H1 (cell line): Measurements from ENCODE around the gene RPTOR. TPM values are rescaled to one million over a fixed set of nuclear protein-coding genes. Genes with fewer than 3 reads are reported as not detected.

Experiments
- BACH1 ChIP-seq: IDR thresholded peaks from 2 replicates; pipeline ENCODE4 v1.6.1; 2012; ENCODE audit warnings: low read length, improper control_type of control experiment
- BCL11A ChIP-seq, 2 experiments: IDR thresholded peaks; one replicate each; pipeline ENCODE4 v1.6.1; 2011; ENCODE audit warnings: low read depth in 2 of 2, low read length in 2 of 2, mild to moderate bottlenecking in 2 of 2
- EP300 ChIP-seq, 2 experiments: IDR thresholded peaks; 1 replicate in 1 of 2; 2 replicates in 1 of 2; pipeline ENCODE4 v1.6.1; 2011 to 2012; ENCODE audit warnings: low read depth in 2 of 2, low read length in 2 of 2, mild to moderate bottlenecking in 2 of 2, borderline replicate concordance in 1 of 2, inconsistent platforms in 1 of 2, moderate library complexity in 1 of 2
- JUN ChIP-seq: IDR thresholded peaks from 2 replicates; pipeline ENCODE4 v1.6.1; 2011; ENCODE audit warnings: low read depth, mild to moderate bottlenecking, improper control_type of control experiment, low read length
- JUND ChIP-seq: IDR thresholded peaks from 2 replicates; pipeline ENCODE4 v1.6.1; 2011; ENCODE audit warnings: mild to moderate bottlenecking, improper control_type of control experiment, low read length
- RXRA ChIP-seq: IDR thresholded peaks from 2 replicates; pipeline ENCODE4 v1.6.1; 2011; ENCODE audit warnings: low read depth, mild to moderate bottlenecking, low read length, moderate library complexity; ENCODE audit not compliant: insufficient read depth
- TBP ChIP-seq: IDR thresholded peaks from 2 replicates; pipeline ENCODE4 v1.6.1; 2011; ENCODE audit warnings: low read depth, low read length, improper control_type of control experiment
- polyA plus RNA-seq, 7 experiments: library from polyadenylated mRNA; depleted of rRNA in 3 of 7; stranded (reverse) in 5 of 7; unstranded in 2 of 7; fragments of >200 nt in 5 of 7; fragments of 200-250 nt in 2 of 7; gene quantifications; 1 replicate in 5 of 7; 2 replicates in 1 of 7; 4 replicates in 1 of 7; pipeline versions ENCODE4 v1.2.1 to v1.2.3, GENCODE V29; 2011 to 2013; ENCODE audit warnings: missing spikeins in 2 of 7, mixed read lengths in 2 of 7
- total RNA-seq: library from RNA; stranded (reverse); fragmentation: NEBNext Ultra II Directional; extraction: Animal tissue kit (Norgen Biotek cat#: 25700); gene quantifications from 2 replicates; pipeline ENCODE4 v1.2.1, GENCODE V29; 2021

The RPTOR gene
- total and polyA plus RNA-seq, 2 of the 8 experiments (the other 6 are each of a cell fraction or from before 2014, with no cell fraction given) = 6.9 to 28.7 TPM

GRCh38 chr17:80790981-80791742, 246.5 kb downstream of the RPTOR start (continued):
- TF ChIP-seq RXRA (no peak), BCL11A (IDR thresholded peaks at IDR 0.05; ENCODE audit: low read depth in 2 of 2, low read length in 2 of 2) (no peak), BACH1 (no peak), JUN (no peak), JUND (no peak), TBP (no peak), EP300 (IDR thresholded peaks at IDR 0.05; ENCODE audit: borderline replicate concordance in 1 of 2, low read depth in 2 of 2, low read length in 2 of 2) (no peak)
